Transverse colon (tissue), 4 donors: ENCODE results near the gene CAMK2D.

Source experiments
- CTCF ChIP-seq, 5 experiments: fragments of 200-600 bp in 3 of 5; fragments of 450-650 bp in 2 of 5; sonication (generic) in 3 of 5; IDR thresholded peaks; 1 replicate in 2 of 5; 2 replicates in 3 of 5; pipeline ENCODE4 v1.5.1; 2016 to 2017; ENCODE audit warnings: antibody characterized with exemption in 5 of 5, inconsistent platforms in 3 of 5, mild to moderate bottlenecking in 2 of 5, moderate library complexity in 1 of 5
- EP300 ChIP-seq: sonication (generic); formaldehyde crosslinking; IDR thresholded peaks from one replicate; pipeline ENCODE4 v1.6.1; 2017; ENCODE audit warnings: antibody characterized with exemption, low read depth
- POLR2A ChIP-seq: fragments of 450-650 bp; IDR thresholded peaks from one replicate; pipeline ENCODE4 v1.6.1; 2016; ENCODE audit warnings: antibody characterized with exemption, mild to moderate bottlenecking, moderate library complexity
- POLR2AphosphoS5 ChIP-seq, 3 donors: sonication (generic); formaldehyde crosslinking; IDR thresholded peaks; one replicate each; pipeline ENCODE4 v1.6.1; 2016; ENCODE audit warnings: antibody characterized with exemption in 3 of 3

GRCh38 chr4:113452868-113453620 lies 308.5 kb downstream of the CAMK2D start:
- TF ChIP-seq CTCF (IDR thresholded peaks at IDR 0.05) (no peak), POLR2A (no peak), POLR2AphosphoS5 (IDR thresholded peaks at IDR 0.05) (no peak), EP300 (no peak)
